Stimulated activated naive CD8-positive, alpha-beta T cell treated with anti-CD3 and anti-CD28 coated beads, Interleukin-15, Interleukin-2, amounts not matched to agents 100 ng/mL and 50 ng/mL, for 24 hours (primary cell): ENCODE results near the gene IL11RA.

Experiments
- H3K27ac Mint-ChIP-seq: one replicate; pipeline ENCODE4 v1.8.0; 2021; ENCODE audit warnings: mild to moderate bottlenecking, mixed read lengths
- H3K27me3 Mint-ChIP-seq: one replicate; pipeline ENCODE4 v1.8.0; 2021; ENCODE audit warnings: mixed read lengths
- H3K36me3 Mint-ChIP-seq: one replicate; pipeline ENCODE4 v1.8.0; 2021; ENCODE audit warnings: low read depth, mixed read lengths
- H3K4me1 Mint-ChIP-seq: one replicate; pipeline ENCODE4 v1.8.0; 2021; ENCODE audit warnings: low read depth, mixed read lengths
- H3K4me3 Mint-ChIP-seq: one replicate; pipeline ENCODE4 v1.8.0; 2021; ENCODE audit warnings: mild to moderate bottlenecking, mixed read lengths
- H3K9me3 Mint-ChIP-seq: one replicate; pipeline ENCODE4 v1.8.0; 2021; ENCODE audit warnings: mixed read lengths

Gene IL11RA

GRCh38 chr9:34684816-34685215, 32.8 kb downstream of the IL11RA start:
- no peaks in the 10 kb centered on the region for H3K36me3 Mint-ChIP-seq
- no peaks in the 10 kb centered on the region for H3K27me3 Mint-ChIP-seq
- no peak overlapping the region for H3K4me3 Mint-ChIP-seq
- H3K27ac Mint-ChIP-seq, result no peak overlapping the region
- peaks cover 8% of the 10 kb centered on the region for H3K4me1 Mint-ChIP-seq
- H3K9me3 Mint-ChIP-seq, result no peaks in the 10 kb centered on the region

GRCh38 chr9:34685591-34685990, 33.6 kb downstream of the IL11RA start:
- H3K4me1 Mint-ChIP-seq, result peaks cover 8% of the 10 kb centered on the region
- H3K27me3 Mint-ChIP-seq, result no peaks in the 10 kb centered on the region
- no peaks in the 10 kb centered on the region for H3K9me3 Mint-ChIP-seq
- H3K4me3 Mint-ChIP-seq, result no peak overlapping the region
- no peaks in the 10 kb centered on the region for H3K36me3 Mint-ChIP-seq
- H3K27ac Mint-ChIP-seq, result no peak overlapping the region

- peaks cover 8% of the 10 kb centered on the region for H3K4me1 Mint-ChIP-seq
- H3K9me3 Mint-ChIP-seq, result no peaks in the 10 kb centered on the region
- H3K36me3 Mint-ChIP-seq, result no peaks in the 10 kb centered on the region
- H3K27ac Mint-ChIP-seq, result no peak overlapping the region
- no peaks in the 10 kb centered on the region for H3K27me3 Mint-ChIP-seq
- no peak overlapping the region for H3K4me3 Mint-ChIP-seq
Measured at GRCh38 chr9:34686231-34686630, 34.2 kb downstream of the IL11RA start.

- Mint-ChIP-seq H3K27ac (no peak overlapping the region), H3K36me3 (no peaks in the 10 kb centered on the region), H3K4me1 (peaks cover 8% of the 10 kb centered on the region), H3K27me3 (no peaks in the 10 kb centered on the region), H3K4me3 (no peak overlapping the region), H3K9me3 (no peaks in the 10 kb centered on the region)
Measured at GRCh38 chr9:34686732-34687131, 34.7 kb downstream of the IL11RA start.

GRCh38 chr9:34687276-34688030, 35.5 kb downstream of the IL11RA start:
- Mint-ChIP-seq H3K9me3 (no peaks in the 10 kb centered on the region), H3K27me3 (no peaks in the 10 kb centered on the region), H3K36me3 (no peaks in the 10 kb centered on the region), H3K4me1 (peaks cover 8% of the 10 kb centered on the region), H3K27ac (no peak overlapping the region), H3K4me3 (no peak overlapping the region)

- Mint-ChIP-seq H3K36me3 (no peaks in the 10 kb centered on the region), H3K9me3 (no peaks in the 10 kb centered on the region), H3K27me3 (no peaks in the 10 kb centered on the region), H3K4me1 (peaks cover 8% of the 10 kb centered on the region), H3K27ac (no peak overlapping the region), H3K4me3 (no peak overlapping the region)
Measured at GRCh38 chr9:34688329-34689115, 36.5 kb downstream of the IL11RA start.

GRCh38 chr9:34689116-34689470, 37.1 kb downstream of the IL11RA start:
- Mint-ChIP-seq H3K27ac (no peak overlapping the region), H3K4me1 (peaks cover 5% of the 10 kb centered on the region), H3K27me3 (no peaks in the 10 kb centered on the region), H3K4me3 (no peak overlapping the region), H3K9me3 (no peaks in the 10 kb centered on the region), H3K36me3 (no peaks in the 10 kb centered on the region)

GRCh38 chr9:34689512-34689911, 37.5 kb downstream of the IL11RA start:
- no peaks in the 10 kb centered on the region for H3K36me3 Mint-ChIP-seq
- H3K27ac Mint-ChIP-seq, result no peak overlapping the region
- no peak overlapping the region for H3K4me3 Mint-ChIP-seq
- H3K4me1 Mint-ChIP-seq, result peaks cover under 1% of the 10 kb centered on the region
- H3K9me3 Mint-ChIP-seq, result no peaks in the 10 kb centered on the region
- H3K27me3 Mint-ChIP-seq, result no peaks in the 10 kb centered on the region

GRCh38 chr9:34690983-34691935, 39.3 kb downstream of the IL11RA start, which contains the start of gene CCL19:
Gene CCL19 (minus strand): TSS chr9:34691276. CDS start chr9:34691139, 137 bp downstream.
- no peaks in the 10 kb centered on the region for H3K4me1 Mint-ChIP-seq

GRCh38 chr9:34691936-34692315, 39.9 kb downstream of the IL11RA start:
- H3K27ac Mint-ChIP-seq, result no peak overlapping the region
- H3K9me3 Mint-ChIP-seq, result no peaks in the 10 kb centered on the region
- H3K27me3 Mint-ChIP-seq, result no peaks in the 10 kb centered on the region
- H3K36me3 Mint-ChIP-seq, result no peaks in the 10 kb centered on the region
- H3K4me3 Mint-ChIP-seq, result no peak overlapping the region
- H3K4me1 Mint-ChIP-seq, result no peaks in the 10 kb centered on the region

More at GRCh38 chr9:34690983-34691935, 39.3 kb downstream of the IL11RA start, which contains the start of gene CCL19:
- Mint-ChIP-seq H3K4me3 (no peak within 1 kb of the TSS), H3K27me3 (no peaks in the 10 kb centered on the region), H3K27ac (no peak within 1 kb of the TSS), H3K9me3 (no peaks in the 10 kb centered on the region), H3K36me3 (no peaks in the 10 kb centered on the region)

- no peak overlapping the region for H3K27ac Mint-ChIP-seq
- H3K4me1 Mint-ChIP-seq, result no peaks in the 10 kb centered on the region
- no peaks in the 10 kb centered on the region for H3K9me3 Mint-ChIP-seq
- no peaks in the 10 kb centered on the region for H3K36me3 Mint-ChIP-seq
- H3K27me3 Mint-ChIP-seq, result no peaks in the 10 kb centered on the region
- H3K4me3 Mint-ChIP-seq, result no peak overlapping the region
Measured at GRCh38 chr9:34693560-34693959, 41.6 kb downstream of the IL11RA start.

- H3K9me3 Mint-ChIP-seq, result no peaks in the 10 kb centered on the region
- H3K27ac Mint-ChIP-seq, result no peak overlapping the region
- H3K4me1 Mint-ChIP-seq, result no peaks in the 10 kb centered on the region
- peaks cover 1% of the 10 kb centered on the region for H3K27me3 Mint-ChIP-seq
- H3K4me3 Mint-ChIP-seq, result no peak overlapping the region
- H3K36me3 Mint-ChIP-seq, result no peaks in the 10 kb centered on the region
Measured at GRCh38 chr9:34694811-34695210, 42.8 kb downstream of the IL11RA start.

- Mint-ChIP-seq H3K36me3 (no peaks in the 10 kb centered on the region), H3K4me1 (peaks cover 8% of the 10 kb centered on the region)
Measured at GRCh38 chr9:34701023-34701768, 49.2 kb downstream of the IL11RA start.

More at GRCh38 chr9:34701023-34701768, 49.2 kb downstream of the IL11RA start:
- no peak overlapping the region for H3K27ac Mint-ChIP-seq
- peak overlapping the region; percentile 81 for H3K4me3 Mint-ChIP-seq
- H3K27me3 Mint-ChIP-seq, result peaks cover 10% of the 10 kb centered on the region
- H3K9me3 Mint-ChIP-seq, result no peaks in the 10 kb centered on the region
